Measurements from ENCODE around the gene NCK1. TPM values are rescaled to one million over a fixed set of nuclear protein-coding genes. Genes with fewer than 3 reads are reported as not detected.

Gene NCK1
- total RNA-seq, 1 donor = 42.6 TPM

DNA sequence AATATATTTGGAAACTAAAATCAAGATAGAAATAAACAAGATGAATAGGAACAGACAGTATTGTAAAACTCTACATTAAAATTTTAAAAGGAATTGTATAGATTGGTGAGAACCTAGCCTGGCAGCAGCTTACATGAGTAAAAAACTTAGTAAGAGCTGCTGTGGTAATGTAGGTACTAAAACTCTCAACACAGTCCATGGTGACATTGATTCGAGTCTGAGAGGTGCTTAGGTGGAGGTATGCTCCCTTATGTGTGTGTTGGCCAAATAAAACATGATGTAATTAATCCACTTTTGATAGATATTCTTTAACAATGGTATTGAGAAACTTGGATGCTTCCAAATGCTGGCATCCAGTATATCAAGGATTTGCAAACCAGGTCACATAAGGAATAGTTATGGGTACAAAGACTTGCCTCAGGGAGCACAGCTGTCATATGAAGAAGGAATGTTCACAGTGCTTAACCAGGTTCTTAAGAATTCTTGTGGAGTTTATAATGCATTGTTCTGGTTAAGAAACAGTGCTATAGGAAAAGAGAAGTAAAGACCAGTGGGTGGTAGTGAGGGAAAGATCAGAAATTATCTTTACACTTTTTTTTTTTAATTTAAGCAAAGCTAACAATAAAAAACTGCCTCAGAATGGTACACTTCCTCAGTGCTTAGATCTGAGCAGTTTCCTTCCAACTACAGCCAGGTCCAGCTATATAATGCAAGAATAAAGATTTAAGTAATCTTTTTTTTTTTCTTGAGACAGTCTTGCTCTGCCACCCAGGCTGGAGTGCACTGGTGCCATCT is 71.2 kb downstream of the NCK1 start:
- TF ChIP-seq, protein P1, sequence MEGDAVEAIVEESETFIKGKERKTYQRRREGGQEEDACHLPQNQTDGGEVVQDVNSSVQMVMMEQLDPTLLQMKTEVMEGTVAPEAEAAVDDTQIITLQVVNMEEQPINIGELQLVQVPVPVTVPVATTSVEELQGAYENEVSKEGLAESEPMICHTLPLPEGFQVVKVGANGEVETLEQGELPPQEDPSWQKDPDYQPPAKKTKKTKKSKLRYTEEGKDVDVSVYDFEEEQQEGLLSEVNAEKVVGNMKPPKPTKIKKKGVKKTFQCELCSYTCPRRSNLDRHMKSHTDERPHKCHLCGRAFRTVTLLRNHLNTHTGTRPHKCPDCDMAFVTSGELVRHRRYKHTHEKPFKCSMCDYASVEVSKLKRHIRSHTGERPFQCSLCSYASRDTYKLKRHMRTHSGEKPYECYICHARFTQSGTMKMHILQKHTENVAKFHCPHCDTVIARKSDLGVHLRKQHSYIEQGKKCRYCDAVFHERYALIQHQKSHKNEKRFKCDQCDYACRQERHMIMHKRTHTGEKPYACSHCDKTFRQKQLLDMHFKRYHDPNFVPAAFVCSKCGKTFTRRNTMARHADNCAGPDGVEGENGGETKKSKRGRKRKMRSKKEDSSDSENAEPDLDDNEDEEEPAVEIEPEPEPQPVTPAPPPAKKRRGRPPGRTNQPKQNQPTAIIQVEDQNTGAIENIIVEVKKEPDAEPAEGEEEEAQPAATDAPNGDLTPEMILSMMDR (IDR thresholded peaks at IDR 0.05; ENCODE audit: insufficient read depth, low read length) = no peak
- H3K4me3 ChIP-seq (ENCODE audit: low read depth, low read length) = no peak overlapping the region
- no peak for DNase-seq (ENCODE audit: low read depth)

DNA sequence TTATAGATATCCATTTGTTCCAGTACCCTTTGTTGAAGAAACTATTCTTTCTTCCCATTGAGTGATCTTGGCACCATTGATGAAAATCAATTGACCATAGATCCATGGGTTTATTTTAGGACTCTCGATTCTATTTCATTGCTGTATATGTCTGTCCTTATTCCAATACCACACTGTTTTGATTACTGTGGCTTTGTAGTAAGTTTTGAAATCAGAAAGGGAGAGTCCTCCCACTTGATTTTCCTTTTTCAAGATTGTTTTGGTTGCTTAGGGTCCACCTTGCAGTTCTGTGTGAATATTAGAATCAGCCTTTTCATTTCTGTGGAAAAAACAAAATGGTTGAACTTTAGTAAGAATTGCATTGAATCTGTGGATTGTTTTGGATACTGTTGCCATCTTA is 75.2 kb downstream of the NCK1 start:
- TF ChIP-seq, protein P1 (IDR thresholded peaks at IDR 0.05; ENCODE audit: insufficient read depth, low read length) = no peak
- no peak for DNase-seq (ENCODE audit: low read depth)
- H3K4me3 ChIP-seq (ENCODE audit: low read depth, low read length) = no peak overlapping the region

GRCh38 chr3:136937851-136938250 is 75.8 kb downstream of the NCK1 start:
- DNase-seq (ENCODE audit: low read depth) = no peak
- TF ChIP-seq, protein P1 (IDR thresholded peaks at IDR 0.05; ENCODE audit: insufficient read depth, low read length) = no peak
- no peak overlapping the region for H3K4me3 ChIP-seq (ENCODE audit: low read depth, low read length)

DNA sequence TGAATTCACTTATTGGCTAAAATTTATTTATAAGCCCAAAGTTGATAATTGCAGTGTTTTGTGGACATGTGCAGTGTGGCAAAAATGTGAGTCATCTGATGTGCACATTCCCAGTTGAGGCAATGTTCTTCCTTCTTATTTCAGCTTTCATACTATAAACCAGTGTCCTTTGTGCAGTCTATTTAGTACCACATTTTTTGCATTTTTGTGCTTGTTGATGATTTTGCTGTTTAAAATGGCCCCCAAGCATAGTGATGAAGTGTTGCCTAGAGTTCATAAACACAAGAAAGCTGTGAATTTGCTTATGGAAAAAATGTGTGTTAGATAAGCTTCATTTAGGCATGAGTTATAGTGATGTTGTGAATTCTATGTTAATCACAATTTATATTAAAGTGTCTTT is 76.3 kb downstream of the NCK1 start:
- no peak overlapping the region for H3K4me3 ChIP-seq (ENCODE audit: low read depth, low read length)
- TF ChIP-seq, protein P1 (IDR thresholded peaks at IDR 0.05; ENCODE audit: insufficient read depth, low read length) = no peak
- DNase-seq (ENCODE audit: low read depth) = peak; percentile 47

GRCh38 chr3:136939489-136939888 is 77.5 kb downstream of the NCK1 start:
- no peak for DNase-seq (ENCODE audit: low read depth)
- TF ChIP-seq, protein P1 (IDR thresholded peaks at IDR 0.05; ENCODE audit: insufficient read depth, low read length) = no peak
- no peak overlapping the region for H3K4me3 ChIP-seq (ENCODE audit: low read depth, low read length)

DNA sequence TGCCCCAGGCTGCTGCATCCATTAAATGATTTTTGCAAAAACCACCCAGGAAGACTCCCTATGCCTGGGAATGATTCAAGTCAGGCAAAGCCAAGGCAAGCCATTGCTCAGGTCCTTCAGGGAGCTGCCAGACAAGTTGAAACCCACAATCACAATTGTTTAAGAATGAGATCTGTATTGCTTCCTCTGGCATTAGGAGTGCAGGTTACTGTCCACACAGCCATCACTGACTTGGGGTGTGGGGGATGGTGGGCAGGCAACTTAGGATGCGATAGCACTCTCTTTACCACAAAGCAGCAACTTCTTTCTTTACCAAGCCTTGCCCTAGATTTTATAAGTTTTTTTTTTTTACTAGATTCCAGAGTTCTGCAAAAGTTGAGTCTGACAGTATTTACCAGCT is 80.8 kb downstream of the NCK1 start:
- H3K4me3 ChIP-seq (ENCODE audit: low read depth, low read length) = no peak overlapping the region
- no peak for DNase-seq (ENCODE audit: low read depth)
- TF ChIP-seq, protein P1 (IDR thresholded peaks at IDR 0.05; ENCODE audit: insufficient read depth, low read length) = no peak

- H3K4me3 ChIP-seq (ENCODE audit: low read depth, low read length) = no peak overlapping the region
- no peak for DNase-seq (ENCODE audit: low read depth)
- TF ChIP-seq, protein P1 (IDR thresholded peaks at IDR 0.05; ENCODE audit: insufficient read depth, low read length) = no peak
Measured at GRCh38 chr3:136943436-136943835, 81.4 kb downstream of the NCK1 start.
